ENCODE results near the gene ACVRL1.

Gene ACVRL1

DNA sequence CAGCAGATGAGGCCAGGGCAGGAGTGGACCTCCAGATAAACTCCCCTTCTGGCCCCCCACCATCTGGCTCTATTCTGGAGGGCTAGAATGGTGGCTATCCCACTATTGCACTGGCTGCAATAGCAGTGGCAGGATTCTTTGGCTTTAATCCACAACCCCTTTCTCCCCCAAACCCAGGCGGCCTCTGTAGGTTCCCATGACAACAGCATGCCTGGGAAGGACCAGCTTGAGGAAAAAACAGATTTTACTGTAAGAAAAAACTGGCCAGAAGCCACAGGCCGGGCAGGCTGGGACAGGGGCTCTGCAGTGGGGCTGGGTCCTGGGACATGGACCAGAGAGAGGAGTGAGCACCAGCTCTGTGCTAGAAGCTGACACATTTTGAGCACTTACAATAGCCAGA, 30.6 kb downstream of the ACVRL1 start:
- no peaks in the 10 kb centered on the region for H3K79me1 ChIP-seq (ENCODE audit: low read depth, low read length)
- H2BK5ac ChIP-seq (ENCODE audit: low read length) = no peak overlapping the region
- H3K14ac ChIP-seq (ENCODE audit: low read length) = no peak overlapping the region
- no peak overlapping the region for H3K23ac ChIP-seq (ENCODE audit: low read depth, low read length, poor library complexity)
- peaks cover 0 to 5% of the 10 kb centered on the region in 2 donors for H3K4me1 ChIP-seq (ENCODE audit: control insufficient read depth in 2 of 2, insufficient read depth in 1 of 2, low read depth in 1 of 2, low read length in 2 of 2)
- H2AFZ ChIP-seq (ENCODE audit: low read length) = no peak overlapping the region
- no peak overlapping the region for H3K4me3 ChIP-seq (ENCODE audit: low read length in 2 of 2)
- H3K18ac ChIP-seq (ENCODE audit: low read length) = no peak overlapping the region
- H3K4ac ChIP-seq (ENCODE audit: low read length) = no peak overlapping the region
- no peak overlapping the region for H3K9ac ChIP-seq (ENCODE audit: low read depth, low read length, poor library complexity)
- no peak overlapping the region for H2BK15ac ChIP-seq (ENCODE audit: low read length)
- no peak overlapping the region for H2BK120ac ChIP-seq (ENCODE audit: low read depth, low read length)
- H3K36me3 ChIP-seq (replicated peaks in 1 of 2; ENCODE audit: control insufficient read depth in 2 of 2, insufficient read depth in 2 of 2, low read length in 2 of 2) = no peaks in the 10 kb centered on the region
- peaks cover 0 to 35% (median 0%) of the 10 kb centered on the region in 3 experiments for H3K27me3 ChIP-seq (ENCODE audit: control insufficient read depth in 3 of 3, insufficient read depth in 3 of 3, low read depth in 1 of 3, low read length in 3 of 3)
- no peak overlapping the region for H4K91ac ChIP-seq (ENCODE audit: low read depth, low read length, poor library complexity)
- no peak overlapping the region for H3K27ac ChIP-seq (replicated peaks; ENCODE audit: low read length)
- H3K9me3 ChIP-seq (replicated peaks in 1 of 2; ENCODE audit: control insufficient read depth in 2 of 2, insufficient read depth in 1 of 2, low read depth in 1 of 2, low read length in 2 of 2) = no peaks in the 10 kb centered on the region
- H2BK12ac ChIP-seq (ENCODE audit: low read length) = no peak overlapping the region
- no peak overlapping the region for H2AK5ac ChIP-seq (ENCODE audit: low read depth, low read length)
- no peak for DNase-seq (ENCODE audit: low spot score)
- WGBS, 2 donors (ENCODE audit: extremely low coverage in 2 of 2, insufficient read length in 2 of 2, insufficient replicate concordance in 1 of 2) = no CpG with 5 or more reads among the region's 2 CpGs
- no peak overlapping the region for H3K4me2 ChIP-seq (ENCODE audit: insufficient read depth, low read length, poor library complexity, severe bottlenecking)
- H4K8ac ChIP-seq (ENCODE audit: low read depth, low read length) = no peak overlapping the region

DNA sequence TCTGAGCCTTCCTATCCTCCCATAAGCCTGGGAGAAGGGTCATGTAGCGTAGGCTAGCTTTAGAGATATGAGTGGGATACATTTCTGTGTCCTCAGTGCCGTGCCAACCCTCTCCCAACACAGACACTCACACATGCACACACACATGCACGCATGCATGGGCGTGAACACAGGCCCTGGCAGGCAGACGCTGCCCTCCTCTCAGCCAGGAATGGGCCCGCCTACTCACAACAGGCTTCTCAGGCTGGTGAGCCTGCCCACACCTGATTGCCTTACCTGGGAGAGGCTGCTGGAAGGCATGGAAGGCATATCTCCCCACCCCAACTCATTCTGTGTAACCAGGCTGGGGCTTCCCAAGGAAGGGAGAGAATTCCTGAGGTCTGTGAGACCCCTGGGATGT, 31.4 kb downstream of the ACVRL1 start:
- no peak overlapping the region for H3K4ac ChIP-seq (ENCODE audit: low read length)
- no peak overlapping the region for H2AFZ ChIP-seq (ENCODE audit: low read length)
- peak overlapping the region; percentile 14 for H3K14ac ChIP-seq (ENCODE audit: low read length)
- H2BK120ac ChIP-seq (ENCODE audit: low read depth, low read length) = no peak overlapping the region
- H4K8ac ChIP-seq (ENCODE audit: low read depth, low read length) = no peak overlapping the region
- H3K9me3 ChIP-seq (replicated peaks in 1 of 2; ENCODE audit: control insufficient read depth in 2 of 2, insufficient read depth in 1 of 2, low read depth in 1 of 2, low read length in 2 of 2) = no peaks in the 10 kb centered on the region
- no peaks in the 10 kb centered on the region for H3K36me3 ChIP-seq (replicated peaks in 1 of 2; ENCODE audit: control insufficient read depth in 2 of 2, insufficient read depth in 2 of 2, low read length in 2 of 2)
- H2AK5ac ChIP-seq (ENCODE audit: low read depth, low read length) = no peak overlapping the region
- peaks cover 0 to 5% of the 10 kb centered on the region in 2 donors for H3K4me1 ChIP-seq (ENCODE audit: control insufficient read depth in 2 of 2, insufficient read depth in 1 of 2, low read depth in 1 of 2, low read length in 2 of 2)
- WGBS, 2 donors (ENCODE audit: extremely low coverage in 2 of 2, insufficient read length in 2 of 2, insufficient replicate concordance in 1 of 2) = no CpG with 5 or more reads among the region's 6 CpGs
- peaks cover 0 to 41% (median 0%) of the 10 kb centered on the region in 3 experiments for H3K27me3 ChIP-seq (ENCODE audit: control insufficient read depth in 3 of 3, insufficient read depth in 3 of 3, low read depth in 1 of 3, low read length in 3 of 3)
- no peak overlapping the region for H3K27ac ChIP-seq (replicated peaks; ENCODE audit: low read length)
- peak overlapping the region in 1 of 2 donors; percentile 28 for H3K4me3 ChIP-seq (ENCODE audit: low read length in 2 of 2)
- H3K4me2 ChIP-seq (ENCODE audit: insufficient read depth, low read length, poor library complexity, severe bottlenecking) = no peak overlapping the region
- no peak for DNase-seq (ENCODE audit: low spot score)
- H3K23ac ChIP-seq (ENCODE audit: low read depth, low read length, poor library complexity) = no peak overlapping the region
- peak overlapping the region; percentile 38 for H3K9ac ChIP-seq (ENCODE audit: low read depth, low read length, poor library complexity)
- H3K18ac ChIP-seq (ENCODE audit: low read length) = peak overlapping the region; percentile 84
- H2BK12ac ChIP-seq (ENCODE audit: low read length) = no peak overlapping the region
- H3K79me1 ChIP-seq (ENCODE audit: low read depth, low read length) = no peaks in the 10 kb centered on the region
- peak overlapping the region; percentile 76 for H2BK15ac ChIP-seq (ENCODE audit: low read length)
- H2BK5ac ChIP-seq (ENCODE audit: low read length) = no peak overlapping the region
- no peak overlapping the region for H4K91ac ChIP-seq (ENCODE audit: low read depth, low read length, poor library complexity)

DNA sequence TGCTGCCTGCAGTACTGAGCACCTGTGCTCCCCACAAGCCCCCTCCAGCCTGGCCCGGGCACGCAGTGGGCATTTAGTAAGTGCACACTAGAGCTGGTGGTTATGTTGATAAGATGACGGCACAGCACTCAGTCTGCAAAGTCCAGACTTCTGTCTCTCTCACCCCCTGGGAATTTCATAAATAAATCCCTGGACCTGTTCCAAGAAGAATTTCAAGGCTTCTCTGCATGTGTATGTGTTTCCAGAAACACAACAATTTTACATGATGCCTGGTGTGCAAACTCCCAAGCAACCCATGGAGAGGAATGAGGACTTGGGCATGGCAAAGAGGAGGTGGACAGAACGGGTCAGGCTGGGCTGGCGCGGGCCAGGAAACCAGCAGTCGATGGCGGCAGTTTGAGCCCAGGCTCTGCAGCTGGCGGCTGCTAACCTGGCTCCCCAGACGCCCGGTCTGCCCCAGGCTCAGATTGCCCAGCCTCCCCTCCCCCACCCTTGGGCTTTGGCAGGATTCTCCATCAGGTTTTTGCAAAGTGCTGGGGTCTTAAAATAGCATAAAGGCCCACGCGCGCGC, 33.8 kb downstream of the ACVRL1 start:
- H2AFZ ChIP-seq (ENCODE audit: low read length) = no peak overlapping the region
- no peak overlapping the region for H3K4me3 ChIP-seq (ENCODE audit: low read length in 2 of 2)
- H3K23ac ChIP-seq (ENCODE audit: low read depth, low read length, poor library complexity) = peak overlapping the region; percentile 45
- no peaks in the 10 kb centered on the region for H3K36me3 ChIP-seq (replicated peaks in 1 of 2; ENCODE audit: control insufficient read depth in 2 of 2, insufficient read depth in 2 of 2, low read length in 2 of 2)
- no peak overlapping the region for H3K14ac ChIP-seq (ENCODE audit: low read length)
- H2BK120ac ChIP-seq (ENCODE audit: low read depth, low read length) = no peak overlapping the region
- no peak overlapping the region for H2AK5ac ChIP-seq (ENCODE audit: low read depth, low read length)
- peaks cover 0 to 5% of the 10 kb centered on the region in 2 donors for H3K4me1 ChIP-seq (ENCODE audit: control insufficient read depth in 2 of 2, insufficient read depth in 1 of 2, low read depth in 1 of 2, low read length in 2 of 2)
- H4K8ac ChIP-seq (ENCODE audit: low read depth, low read length) = no peak overlapping the region
- H2BK5ac ChIP-seq (ENCODE audit: low read length) = no peak overlapping the region
- H3K27me3 ChIP-seq (ENCODE audit: control insufficient read depth in 3 of 3, insufficient read depth in 3 of 3, low read depth in 1 of 3, low read length in 3 of 3) = peaks cover 0 to 25% (median 2%) of the 10 kb centered on the region in 3 experiments
- no peak overlapping the region for H2BK12ac ChIP-seq (ENCODE audit: low read length)
- H3K4me2 ChIP-seq (ENCODE audit: insufficient read depth, low read length, poor library complexity, severe bottlenecking) = no peak overlapping the region
- no peak overlapping the region for H3K18ac ChIP-seq (ENCODE audit: low read length)
- H4K91ac ChIP-seq (ENCODE audit: low read depth, low read length, poor library complexity) = no peak overlapping the region
- H3K9me3 ChIP-seq (replicated peaks in 1 of 2; ENCODE audit: control insufficient read depth in 2 of 2, insufficient read depth in 1 of 2, low read depth in 1 of 2, low read length in 2 of 2) = peaks cover 7 to 11% of the 10 kb centered on the region in 2 donors
- WGBS, 2 donors (ENCODE audit: extremely low coverage in 2 of 2, insufficient read length in 2 of 2, insufficient replicate concordance in 1 of 2) = no CpG with 5 or more reads among the region's 15 CpGs
- H3K9ac ChIP-seq (ENCODE audit: low read depth, low read length, poor library complexity) = no peak overlapping the region
- no peaks in the 10 kb centered on the region for H3K79me1 ChIP-seq (ENCODE audit: low read depth, low read length)
- no peak for DNase-seq (ENCODE audit: low spot score)
- H3K27ac ChIP-seq (replicated peaks; ENCODE audit: low read length) = no peak overlapping the region
- no peak overlapping the region for H2BK15ac ChIP-seq (ENCODE audit: low read length)
- H3K4ac ChIP-seq (ENCODE audit: low read length) = no peak overlapping the region

DNA sequence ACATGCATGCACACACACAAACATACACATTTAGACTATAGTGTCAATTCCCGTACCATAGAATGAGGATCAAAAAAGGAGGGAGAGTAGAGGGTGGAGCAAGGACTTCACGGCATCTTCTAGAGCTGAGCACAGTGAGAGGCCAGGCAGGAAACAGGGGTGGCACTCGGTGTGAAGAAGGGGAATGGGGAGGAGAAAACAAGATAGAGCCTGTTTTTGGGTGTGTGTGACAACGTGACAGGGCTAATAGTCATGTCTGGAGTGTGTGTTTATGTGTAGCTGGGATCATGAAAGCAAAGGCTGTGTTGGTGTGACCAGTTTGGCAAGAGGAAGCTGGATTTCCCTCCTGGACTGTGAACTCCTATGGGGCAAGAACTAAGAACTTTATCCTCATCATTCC, 34.3 kb downstream of the ACVRL1 start:
- no peaks in the 10 kb centered on the region for H3K79me1 ChIP-seq (ENCODE audit: low read depth, low read length)
- no peak overlapping the region for H4K8ac ChIP-seq (ENCODE audit: low read depth, low read length)
- H2AFZ ChIP-seq (ENCODE audit: low read length) = no peak overlapping the region
- no peak overlapping the region for H2BK15ac ChIP-seq (ENCODE audit: low read length)
- H3K23ac ChIP-seq (ENCODE audit: low read depth, low read length, poor library complexity) = no peak overlapping the region
- no CpG with 5 or more reads among the region's 4 CpGs for WGBS, 2 donors (ENCODE audit: extremely low coverage in 2 of 2, insufficient read length in 2 of 2, insufficient replicate concordance in 1 of 2)
- H3K4me3 ChIP-seq (ENCODE audit: low read length in 2 of 2) = no peak overlapping the region
- H3K9me3 ChIP-seq (replicated peaks in 1 of 2; ENCODE audit: control insufficient read depth in 2 of 2, insufficient read depth in 1 of 2, low read depth in 1 of 2, low read length in 2 of 2) = peaks cover 7 to 11% of the 10 kb centered on the region in 2 donors
- no peak overlapping the region for H3K4ac ChIP-seq (ENCODE audit: low read length)
- DNase-seq (ENCODE audit: low spot score) = no peak
- no peak overlapping the region for H3K18ac ChIP-seq (ENCODE audit: low read length)
- H3K9ac ChIP-seq (ENCODE audit: low read depth, low read length, poor library complexity) = no peak overlapping the region
- no peak overlapping the region for H2BK120ac ChIP-seq (ENCODE audit: low read depth, low read length)
- no peaks in the 10 kb centered on the region for H3K36me3 ChIP-seq (replicated peaks in 1 of 2; ENCODE audit: control insufficient read depth in 2 of 2, insufficient read depth in 2 of 2, low read length in 2 of 2)
- no peak overlapping the region for H3K27ac ChIP-seq (replicated peaks; ENCODE audit: low read length)
- H2AK5ac ChIP-seq (ENCODE audit: low read depth, low read length) = no peak overlapping the region
- H4K91ac ChIP-seq (ENCODE audit: low read depth, low read length, poor library complexity) = no peak overlapping the region
- no peak overlapping the region for H2BK12ac ChIP-seq (ENCODE audit: low read length)
- peaks cover 0 to 5% of the 10 kb centered on the region in 2 donors for H3K4me1 ChIP-seq (ENCODE audit: control insufficient read depth in 2 of 2, insufficient read depth in 1 of 2, low read depth in 1 of 2, low read length in 2 of 2)
- no peak overlapping the region for H3K4me2 ChIP-seq (ENCODE audit: insufficient read depth, low read length, poor library complexity, severe bottlenecking)
- no peak overlapping the region for H3K14ac ChIP-seq (ENCODE audit: low read length)
- H2BK5ac ChIP-seq (ENCODE audit: low read length) = no peak overlapping the region
- peaks cover 0 to 25% (median 2%) of the 10 kb centered on the region in 3 experiments for H3K27me3 ChIP-seq (ENCODE audit: control insufficient read depth in 3 of 3, insufficient read depth in 3 of 3, low read depth in 1 of 3, low read length in 3 of 3)

Measured in neuronal stem cell (in vitro differentiated cells).